ENCODE results near the gene EXOC7. TPM values are rescaled to one million over a fixed set of nuclear protein-coding genes. Genes with fewer than 3 reads are reported as not detected.
A peak's percentile ranks its signal among the peaks of the same experiment; 100 is the strongest.

Gene EXOC7
- total RNA-seq, 2 experiments from 2014 or later, result 63.3 to 66.0 TPM

- H3K9me3 Mint-ChIP-seq, result no peaks in the 10 kb centered on the region
- ChIA-PET POLR2A (no interaction called here), CTCF (interaction anchor here (1.3 to 2.3 kb wide), 2 partner anchors 26 to 239 kb away, joined by 3 to 7 read pairs; no protein-coding TSS in a partner anchor)
- DNase-seq, result no peak
- no peaks in the 10 kb centered on the region for H3K4me1 Mint-ChIP-seq (ENCODE audit: low read depth)
- no peak overlapping the region for H3K27ac Mint-ChIP-seq
- peaks cover 49% of the 10 kb centered on the region for H3K36me3 Mint-ChIP-seq
- intact Hi-C loops (cut with micrococcal nuclease), result no loop called here
- no peaks in the 10 kb centered on the region for H3K27me3 Mint-ChIP-seq
- no peak overlapping the region for H3K4me3 Mint-ChIP-seq
These were observed 63.2 kb downstream of the EXOC7 start for GRCh38 chr17:76040376-76040775.

GRCh38 chr17:76039121-76039520, 64.5 kb downstream of the EXOC7 start:
- peaks cover 39% of the 10 kb centered on the region for H3K36me3 Mint-ChIP-seq

GRCh38 chr17:76038050-76038449, 65.5 kb downstream of the EXOC7 start:
- intact Hi-C loops (cut with micrococcal nuclease), result no loop called here
- POLR2A ChIA-PET, result no interaction called here
- CTCF ChIA-PET, result interaction anchor here (0.6 kb wide), 1 partner anchor 23 kb away, joined by 3 read pairs; no protein-coding TSS in a partner anchor
- H3K4me1 Mint-ChIP-seq (ENCODE audit: low read depth), result no peaks in the 10 kb centered on the region
- H3K9me3 Mint-ChIP-seq, result no peaks in the 10 kb centered on the region
- no peak overlapping the region for H3K4me3 Mint-ChIP-seq
- H3K36me3 Mint-ChIP-seq, result peaks cover 30% of the 10 kb centered on the region
- no peak overlapping the region for H3K27ac Mint-ChIP-seq
- H3K27me3 Mint-ChIP-seq, result no peaks in the 10 kb centered on the region
- no peak for DNase-seq

More at GRCh38 chr17:76039121-76039520, 64.5 kb downstream of the EXOC7 start:
- ChIA-PET CTCF (interaction anchor here (0.9 to 1.4 kb wide), 2 partner anchors 25 to 30 kb away, joined by 3 to 4 read pairs; no protein-coding TSS in a partner anchor), POLR2A (no interaction called here)
- no peak for DNase-seq
- no peak overlapping the region for H3K27ac Mint-ChIP-seq
- no peaks in the 10 kb centered on the region for H3K4me1 Mint-ChIP-seq (ENCODE audit: low read depth)
- no peaks in the 10 kb centered on the region for H3K9me3 Mint-ChIP-seq
- no peak overlapping the region for H3K4me3 Mint-ChIP-seq
- intact Hi-C loops (cut with micrococcal nuclease), result no loop called here
- no peaks in the 10 kb centered on the region for H3K27me3 Mint-ChIP-seq

- ChIA-PET POLR2A (no interaction called here), CTCF (interaction anchor here (0.7 kb wide), 1 partner anchor 361 kb away, joined by 3 read pairs; no protein-coding TSS in a partner anchor)
- intact Hi-C loops (cut with micrococcal nuclease), result no loop called here
- Mint-ChIP-seq H3K4me3 (no peak overlapping the region), H3K4me1 (ENCODE audit: low read depth) (no peaks in the 10 kb centered on the region), H3K27ac (no peak overlapping the region), H3K9me3 (no peaks in the 10 kb centered on the region), H3K27me3 (no peaks in the 10 kb centered on the region), H3K36me3 (peaks cover 27% of the 10 kb centered on the region)
- no peak for DNase-seq
These were observed 66.9 kb downstream of the EXOC7 start for GRCh38 chr17:76036497-76037261.

GRCh38 chr17:76034428-76035350, 68.9 kb downstream of the EXOC7 start:
- POLR2A ChIA-PET, result no interaction called here
- Mint-ChIP-seq H3K4me3 (no peak overlapping the region), H3K27me3 (no peaks in the 10 kb centered on the region), H3K9me3 (no peaks in the 10 kb centered on the region), H3K36me3 (peaks cover 17% of the 10 kb centered on the region), H3K27ac (no peak overlapping the region), H3K4me1 (ENCODE audit: low read depth) (peaks cover 3% of the 10 kb centered on the region)
- CTCF ChIA-PET, result interaction anchor here (0.7 to 2.3 kb wide), 3 partner anchors 20 to 26 kb away, joined by 3 to 15 read pairs (median 4); no protein-coding TSS in a partner anchor
- intact Hi-C loops (cut with micrococcal nuclease), result no loop called here
- no peak for DNase-seq

GRCh38 chr17:76033139-76033538, 70.4 kb downstream of the EXOC7 start:
- no peak overlapping the region for H3K27ac Mint-ChIP-seq
- peaks cover 3% of the 10 kb centered on the region for H3K36me3 Mint-ChIP-seq
- intact Hi-C loops (cut with micrococcal nuclease), result no loop called here
- no peaks in the 10 kb centered on the region for H3K9me3 Mint-ChIP-seq
- ChIA-PET CTCF (interaction anchor here (0.9 to 2.3 kb wide), 4 partner anchors 14 to 266 kb away, joined by 3 to 15 read pairs (median 4); no protein-coding TSS in a partner anchor), POLR2A (no interaction called here)
- H3K4me3 Mint-ChIP-seq, result no peak overlapping the region
- H3K4me1 Mint-ChIP-seq (ENCODE audit: low read depth), result peaks cover 10% of the 10 kb centered on the region
- no peak for DNase-seq
- no peaks in the 10 kb centered on the region for H3K27me3 Mint-ChIP-seq

- Mint-ChIP-seq H3K27me3 (no peaks in the 10 kb centered on the region), H3K4me3 (no peak overlapping the region), H3K4me1 (ENCODE audit: low read depth) (peaks cover 10% of the 10 kb centered on the region), H3K36me3 (no peaks in the 10 kb centered on the region), H3K9me3 (no peaks in the 10 kb centered on the region), H3K27ac (no peak overlapping the region)
- ChIA-PET POLR2A (no interaction called here), CTCF (interaction anchor here (0.9 to 2.3 kb wide), 4 partner anchors 19 to 267 kb away, joined by 3 to 15 read pairs (median 4); no protein-coding TSS in a partner anchor)
- intact Hi-C loops (cut with micrococcal nuclease), result no loop called here
- DNase-seq, result no peak
These were observed 70.8 kb downstream of the EXOC7 start for GRCh38 chr17:76032780-76033108.

GRCh38 chr17:76032073-76032779, 71.4 kb downstream of the EXOC7 start:
- H3K9me3 Mint-ChIP-seq, result no peaks in the 10 kb centered on the region
- intact Hi-C loops (cut with micrococcal nuclease), result no loop called here
- CTCF ChIA-PET, result interaction anchor here (0.7 to 2.3 kb wide), 6 partner anchors 18 to 365 kb away, joined by 3 to 15 read pairs (median 4); no protein-coding TSS in a partner anchor
- no peaks in the 10 kb centered on the region for H3K36me3 Mint-ChIP-seq
- H3K27ac Mint-ChIP-seq, result no peak overlapping the region
- no peak overlapping the region for H3K4me3 Mint-ChIP-seq
- POLR2A ChIA-PET, result no interaction called here
- H3K4me1 Mint-ChIP-seq (ENCODE audit: low read depth), result peaks cover 10% of the 10 kb centered on the region
- DNase-seq, result no peak
- no peaks in the 10 kb centered on the region for H3K27me3 Mint-ChIP-seq

Small RNA genes lying within 50 kb of the gene (microRNA-seq; reads per million reads assigned to microRNA genes)
- 5.9 reads per million, percentile 20 among the genes with 10 or more reads in this experiment for gene MIR6868 (ENCODE audit: borderline microRNAs expressed, borderline number of aligned reads, borderline replicate concordance)

Other genes with a start within 250 kb of the EXOC7 start
- gene WBP2, start 248.5 kb downstream of the EXOC7 start, total RNA-seq, result 10 to 100 TPM; 79.1 to 80.6 TPM
- 10 to 100 TPM; 18.5 to 19.5 TPM for gene TRIM47, start 225.2 kb downstream of the EXOC7 start, total RNA-seq
- 10 to 100 TPM; 27.5 to 28.2 TPM for gene TRIM65, start 206.8 kb downstream of the EXOC7 start, total RNA-seq
- gene MRPL38, start 198.9 kb downstream of the EXOC7 start, total RNA-seq, result 100 to 1,000 TPM; 108 TPM
- 10 to 100 TPM; 17.2 to 18.1 TPM for gene FBF1, start 162.7 kb downstream of the EXOC7 start, total RNA-seq
- 10 to 100 TPM; 34.0 to 35.1 TPM for gene ACOX1, start 124.6 kb downstream of the EXOC7 start, total RNA-seq
- gene TEN1, start 124.5 kb downstream of the EXOC7 start, total RNA-seq, result 10 to 100 TPM; 11.4 to 12.3 TPM
- gene CDK3, start 102.9 kb downstream of the EXOC7 start, total RNA-seq, result 1 to 10 TPM; 2.9 to 3.7 TPM
- gene EVPL, start 76.5 kb downstream of the EXOC7 start, total RNA-seq, result under 1 TPM in 1 of 2 experiments, not detected in 1; 0.02 TPM
- gene SRP68, start 31.3 kb downstream of the EXOC7 start, total RNA-seq, result 100 to 1,000 TPM; 142 to 148 TPM
- 1 to 10 TPM; 3.5 to 4.8 TPM for gene GALR2, start 29.0 kb downstream of the EXOC7 start, total RNA-seq
- gene ZACN, start 24.6 kb downstream of the EXOC7 start, total RNA-seq, result 1 to 10 TPM; 4.9 to 5.1 TPM
- gene FOXJ1, start 37.5 kb upstream of the EXOC7 start, total RNA-seq, result under 1 TPM; 0.22 to 0.29 TPM
- 10 to 100 TPM; 25.4 to 28.0 TPM for gene RNF157, start 136.7 kb upstream of the EXOC7 start, total RNA-seq
- gene UBALD2, start 161.6 kb upstream of the EXOC7 start, total RNA-seq, result 100 to 1,000 TPM; 317 TPM
- 1 to 10 TPM; 1.0 to 1.1 TPM for gene QRICH2, start 204.5 kb upstream of the EXOC7 start, total RNA-seq

All from activated CD4-positive, alpha-beta memory T cell treated with anti-CD3 and anti-CD28 coated beads for 36 hours (primary cell).